ENCODE results near the gene CFAP97D1.

CFAP97D1 gene

GRCh38 chr17:43767713-43768059 lies 12.5 kb upstream of the CFAP97D1 start:
- DNase-seq (ENCODE audit: low read depth in 2 of 3, low spot score in 1 of 3) = no peak

DNA sequence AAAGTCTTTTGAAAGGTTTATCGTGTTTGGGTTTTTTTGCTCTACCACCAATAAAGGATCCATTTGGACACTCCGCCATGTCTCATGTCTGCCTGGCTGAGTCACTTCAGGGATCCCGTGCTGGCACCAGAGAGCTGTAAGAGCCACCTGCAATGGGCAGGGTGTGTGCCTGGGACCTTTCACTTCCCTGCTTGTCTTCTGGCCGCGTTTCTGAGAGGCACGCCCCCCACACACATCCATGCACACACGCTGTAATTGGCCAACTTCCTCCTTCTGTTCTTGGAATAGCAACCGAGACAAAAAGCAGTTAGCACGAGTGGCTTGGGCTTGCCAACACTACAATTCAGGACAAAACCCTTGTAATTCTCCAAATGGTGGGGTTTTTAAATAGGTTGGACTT lies 11.9 kb upstream of the CFAP97D1 start:
- DNase-seq (ENCODE audit: low read depth in 2 of 3, low spot score in 1 of 3) = no peak

DNA sequence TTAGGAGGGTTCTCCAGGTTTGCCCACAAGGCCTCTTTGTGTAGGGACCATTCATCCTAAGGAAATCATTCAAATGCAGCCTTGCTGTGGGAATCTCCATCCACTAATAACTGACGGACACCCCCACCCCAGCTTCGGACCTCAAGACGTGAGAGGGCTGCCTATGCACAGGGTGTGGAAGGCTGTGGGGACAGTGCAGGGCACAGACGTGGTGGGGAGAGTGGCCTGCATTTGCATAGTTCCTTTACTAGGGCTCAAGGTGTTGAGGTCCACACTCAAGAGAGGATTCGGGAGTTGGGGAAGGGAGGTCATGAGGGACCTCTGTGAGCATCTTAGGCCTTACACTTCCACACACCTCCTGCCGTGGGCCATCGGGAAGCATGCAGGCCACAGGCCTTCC lies 11.3 kb upstream of the CFAP97D1 start:
- no peak for DNase-seq (ENCODE audit: low read depth in 2 of 3, low spot score in 1 of 3)

DNA sequence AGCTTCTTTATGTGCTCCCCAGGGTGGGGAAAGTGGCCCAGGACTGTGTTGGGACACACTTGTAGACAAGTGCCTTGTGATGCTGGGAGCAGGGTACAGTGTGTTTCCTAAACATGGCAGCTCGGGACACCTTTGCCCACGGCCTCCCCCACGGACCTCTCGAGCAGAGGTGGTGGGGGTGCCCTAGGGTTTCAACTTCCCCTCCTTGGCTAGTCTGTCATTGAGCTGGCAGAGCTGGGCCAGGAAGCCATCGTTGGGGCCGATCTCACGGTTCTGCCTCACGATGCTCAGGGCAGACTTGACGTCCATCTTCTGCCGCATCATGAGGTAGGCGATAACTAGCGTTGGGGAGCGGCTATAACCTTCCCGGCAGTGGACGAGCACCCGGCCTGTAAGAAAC lies 10.8 kb upstream of the CFAP97D1 start:
- DNase-seq (ENCODE audit: low read depth in 2 of 3, low spot score in 1 of 3) = no peak

DNA sequence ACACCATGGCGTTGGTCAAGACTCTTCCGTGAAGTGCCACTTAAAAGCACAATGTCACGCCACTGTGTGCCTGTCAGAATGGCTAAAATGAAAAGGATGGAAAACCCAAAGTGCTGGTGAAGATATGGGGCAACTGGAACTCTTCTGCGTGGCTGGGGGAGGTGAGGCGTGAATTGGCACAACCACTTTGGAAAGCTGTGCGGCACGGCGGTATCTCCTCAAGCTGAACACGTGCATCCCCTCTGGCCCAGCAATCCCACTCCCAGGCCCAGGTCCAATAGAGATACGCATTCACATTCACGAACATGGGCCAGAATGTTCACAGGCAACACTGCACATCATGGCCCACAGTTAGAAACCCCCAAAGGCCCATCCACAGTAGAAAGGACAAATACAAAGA lies 10.4 kb upstream of the CFAP97D1 start:
- no peak for DNase-seq (ENCODE audit: low read depth in 2 of 3, low spot score in 1 of 3)

GRCh38 chr17:43770957-43771356 lies 9.3 kb upstream of the CFAP97D1 start:
- DNase-seq (ENCODE audit: low read depth in 2 of 3, low spot score in 1 of 3) = no peak

- no peak for DNase-seq (ENCODE audit: low read depth in 2 of 3, low spot score in 1 of 3)
Observed at GRCh38 chr17:43771463-43771862, 8.8 kb upstream of the CFAP97D1 start.

DNA sequence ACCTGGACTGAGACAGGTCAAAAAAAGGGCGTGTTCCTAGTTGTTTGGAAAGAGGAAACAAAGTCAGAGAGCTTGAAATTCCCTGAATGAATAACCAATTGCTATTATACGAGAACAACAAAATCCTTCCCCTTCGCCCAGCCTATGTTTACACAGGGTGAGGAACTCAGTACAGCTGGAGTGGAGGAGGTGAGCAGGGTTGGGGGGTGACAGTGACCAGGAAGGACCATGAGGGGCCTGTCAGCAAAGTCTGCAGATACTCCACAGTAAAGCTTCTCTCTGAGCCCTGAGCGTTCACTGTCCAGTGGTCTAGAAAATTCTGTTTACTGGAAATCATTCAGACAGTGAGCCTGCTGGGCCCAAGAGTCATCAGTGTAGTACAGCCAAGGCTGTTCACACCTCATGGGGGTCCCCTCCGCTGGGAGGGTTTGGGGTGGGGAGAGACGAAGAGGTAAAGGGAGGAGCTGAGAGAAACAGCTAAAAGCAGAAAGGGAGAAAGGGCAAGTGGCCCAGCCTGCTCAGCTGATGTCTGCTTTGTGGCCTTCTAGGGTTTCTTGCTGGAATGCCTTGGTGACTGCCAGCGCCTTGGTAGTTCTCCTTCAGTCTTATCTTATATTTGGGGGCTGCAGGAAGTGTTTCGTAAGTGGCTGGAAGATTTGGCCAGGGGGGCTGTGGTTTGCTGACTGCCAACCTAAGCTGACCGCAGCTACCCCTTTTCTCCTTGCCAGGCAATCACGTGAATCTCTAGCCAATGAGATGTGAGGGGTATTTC lies 7.2 kb upstream of the CFAP97D1 start:
- DNase-seq (ENCODE audit: low read depth in 2 of 3, low spot score in 1 of 3) = no peak

DNA sequence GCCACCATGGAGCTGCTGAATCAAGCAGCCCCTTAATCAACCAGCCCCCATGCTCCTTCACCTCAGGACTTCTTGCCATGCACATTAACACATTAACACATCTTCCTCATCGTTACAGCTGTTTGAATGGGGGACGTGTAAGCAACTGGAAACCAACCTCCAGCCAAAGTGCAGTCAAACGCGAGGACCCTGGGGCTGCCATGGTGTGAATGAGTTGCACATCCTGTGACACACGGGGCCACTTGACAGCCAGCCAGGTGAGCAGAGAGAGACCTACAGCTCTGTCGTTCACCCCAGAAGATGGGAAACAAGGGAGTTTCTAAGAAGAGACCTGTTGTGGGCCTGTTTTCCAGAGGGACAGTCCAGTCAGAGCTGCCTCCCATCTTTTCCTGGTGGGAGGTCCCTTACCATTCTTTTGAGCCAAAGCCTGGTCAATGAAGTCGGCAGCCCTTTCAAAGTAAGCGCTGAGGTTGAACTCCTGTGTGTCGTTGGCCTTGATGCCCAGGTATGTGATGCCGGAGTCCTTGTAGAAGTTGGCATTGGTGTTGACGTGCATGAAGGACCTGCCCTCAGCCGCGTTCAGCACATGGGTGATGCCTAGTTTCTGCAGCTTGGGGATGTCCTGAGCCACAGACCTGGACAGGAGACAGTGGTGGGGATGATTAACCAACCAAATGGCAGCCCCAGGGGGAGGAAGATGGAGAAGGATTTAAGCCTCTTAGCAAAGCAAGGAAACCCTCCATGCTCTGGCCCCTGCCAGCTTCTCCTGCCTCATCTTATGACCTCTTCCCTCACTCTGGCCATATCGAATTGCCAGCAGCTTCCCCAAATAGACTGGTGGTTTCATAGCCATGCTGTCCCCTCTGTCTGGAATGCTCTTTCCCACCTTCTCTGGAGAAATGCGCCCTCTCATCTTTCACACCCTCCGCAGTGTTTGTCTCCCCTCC lies 5.7 kb upstream of the CFAP97D1 start:
- no peak for DNase-seq (ENCODE audit: low read depth in 2 of 3, low spot score in 1 of 3)

GRCh38 chr17:43778337-43779144 lies 1.7 kb upstream of the CFAP97D1 start, which contains the start of gene DUSP3:
Gene DUSP3, minus strand, starts transcription at chr17:43778977. Its CDS starts 53 bp downstream, at chr17:43778924.
- peak; percentile 36 to 61 (median 46) for DNase-seq (ENCODE audit: low read depth in 2 of 3, low spot score in 1 of 3)

DNA sequence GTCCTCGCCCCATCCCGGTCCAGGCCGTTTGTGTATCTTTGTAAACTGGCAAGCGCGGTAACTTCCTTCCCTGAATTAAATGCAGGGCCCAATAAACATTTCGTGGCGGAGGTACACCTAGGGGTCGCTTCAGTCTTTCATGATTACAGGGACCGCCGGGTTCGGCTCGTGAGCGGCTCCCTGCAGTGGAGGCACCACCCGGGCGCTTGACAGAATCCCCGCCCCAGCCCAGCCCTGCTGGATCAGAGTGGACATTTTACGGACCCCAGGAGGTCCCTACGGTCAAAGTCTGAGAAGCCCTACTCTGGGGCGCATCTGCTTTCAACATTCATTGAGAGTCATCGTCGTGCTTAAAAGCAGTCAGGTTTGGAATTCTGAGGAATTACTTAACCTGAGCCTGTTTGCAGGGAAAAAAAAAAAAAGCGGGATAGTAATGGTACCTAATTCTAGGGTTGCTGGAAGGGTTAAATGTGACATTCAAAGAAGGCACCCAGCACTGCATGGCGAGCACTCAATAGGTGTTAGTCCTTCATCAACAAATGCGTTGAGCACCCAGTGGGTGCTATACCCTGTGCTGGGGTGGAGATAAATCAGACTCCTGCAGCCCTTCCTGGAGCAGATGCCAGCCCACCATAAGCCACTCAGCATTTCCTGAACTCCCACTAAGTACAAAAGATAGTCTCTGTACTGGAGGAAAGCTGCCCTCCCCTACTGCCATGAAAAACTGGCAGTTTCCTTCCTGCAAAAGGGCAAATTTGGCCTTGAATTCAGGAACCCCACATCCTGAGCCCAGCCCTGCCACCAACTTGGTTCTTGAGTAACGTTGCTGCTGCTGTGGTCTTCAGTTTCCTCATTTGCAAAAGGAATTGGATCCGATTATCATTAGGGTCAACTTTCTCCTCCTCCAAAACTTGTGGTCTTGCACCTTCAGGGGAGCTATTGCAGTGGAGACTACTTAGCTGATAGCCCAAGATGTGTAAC lies 800 bp upstream of the CFAP97D1 start:
- DNase-seq (ENCODE audit: low read depth in 2 of 3, low spot score in 1 of 3) = no peak

GRCh38 chr17:43782913-43783680 lies 2.9 kb downstream of the CFAP97D1 start:
- no peak for DNase-seq (ENCODE audit: low read depth in 2 of 3, low spot score in 1 of 3)

DNA sequence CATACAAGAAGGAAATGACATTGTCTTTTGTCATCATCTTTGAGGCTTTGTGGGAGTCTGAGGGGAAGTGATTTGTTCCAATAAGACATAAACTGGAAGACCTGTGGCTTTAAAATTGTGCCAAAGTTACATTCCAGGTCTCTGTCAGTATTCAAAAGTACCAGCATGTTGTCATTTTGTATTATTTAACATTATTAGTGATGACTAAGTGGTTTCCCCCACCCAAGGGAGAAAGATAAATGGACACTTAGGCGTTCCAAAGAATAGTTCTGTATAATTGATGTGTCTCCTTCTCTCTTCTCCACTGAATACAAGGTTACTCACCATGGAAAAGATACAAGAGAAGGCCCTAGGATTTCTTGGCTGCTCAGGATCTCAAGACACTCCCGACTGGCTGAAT lies 3.8 kb downstream of the CFAP97D1 start:
- no peak for DNase-seq (ENCODE audit: low read depth in 2 of 3, low spot score in 1 of 3)

- DNase-seq (ENCODE audit: low read depth in 2 of 3, low spot score in 1 of 3) = no peak
Observed at GRCh38 chr17:43784628-43785101, 4.4 kb downstream of the CFAP97D1 start.

- DNase-seq (ENCODE audit: low read depth in 2 of 3, low spot score in 1 of 3) = no peak
Observed at GRCh38 chr17:43787728-43788127, 7.5 kb downstream of the CFAP97D1 start.

DNA sequence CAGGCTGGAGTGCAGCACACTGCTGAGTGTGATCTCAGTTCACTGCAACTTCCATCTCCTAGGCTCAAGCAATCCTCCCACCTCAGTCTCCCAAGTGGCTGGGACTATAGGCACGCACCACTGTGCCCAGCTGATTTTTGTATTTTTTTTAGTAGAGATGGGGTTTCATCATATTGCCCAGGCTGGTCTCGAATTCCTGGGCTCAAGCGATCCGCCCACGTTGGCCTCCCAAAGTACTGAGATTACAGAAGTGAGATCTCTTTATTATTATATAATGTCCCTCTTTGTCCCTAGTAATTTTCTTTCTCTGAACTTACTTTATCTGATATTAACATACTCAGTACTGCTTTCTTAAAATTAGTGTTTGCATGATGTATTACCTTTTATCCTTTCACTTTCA lies 8.3 kb downstream of the CFAP97D1 start:
- no peak for DNase-seq (ENCODE audit: low read depth in 2 of 3, low spot score in 1 of 3)

- no peak for DNase-seq (ENCODE audit: low read depth in 2 of 3, low spot score in 1 of 3)
Observed at GRCh38 chr17:43789482-43789881, 9.2 kb downstream of the CFAP97D1 start.

GRCh38 chr17:43790311-43790940 lies 10.2 kb downstream of the CFAP97D1 start:
- no peak for DNase-seq (ENCODE audit: low read depth in 2 of 3, low spot score in 1 of 3)

GRCh38 chr17:43791589-43791988 lies 11.4 kb downstream of the CFAP97D1 start:
- no peak for DNase-seq (ENCODE audit: low read depth in 2 of 3, low spot score in 1 of 3)

Data from stimulated activated CD4-positive, alpha-beta T cell treated with anti-CD3 and anti-CD28 coated beads, Interleukin-12 subunit alpha, Interleukin-12 subunit beta, amount 100 ng/mL, for 48 hours (primary cell).